ENCODE results near the gene ELP5.

DNA sequence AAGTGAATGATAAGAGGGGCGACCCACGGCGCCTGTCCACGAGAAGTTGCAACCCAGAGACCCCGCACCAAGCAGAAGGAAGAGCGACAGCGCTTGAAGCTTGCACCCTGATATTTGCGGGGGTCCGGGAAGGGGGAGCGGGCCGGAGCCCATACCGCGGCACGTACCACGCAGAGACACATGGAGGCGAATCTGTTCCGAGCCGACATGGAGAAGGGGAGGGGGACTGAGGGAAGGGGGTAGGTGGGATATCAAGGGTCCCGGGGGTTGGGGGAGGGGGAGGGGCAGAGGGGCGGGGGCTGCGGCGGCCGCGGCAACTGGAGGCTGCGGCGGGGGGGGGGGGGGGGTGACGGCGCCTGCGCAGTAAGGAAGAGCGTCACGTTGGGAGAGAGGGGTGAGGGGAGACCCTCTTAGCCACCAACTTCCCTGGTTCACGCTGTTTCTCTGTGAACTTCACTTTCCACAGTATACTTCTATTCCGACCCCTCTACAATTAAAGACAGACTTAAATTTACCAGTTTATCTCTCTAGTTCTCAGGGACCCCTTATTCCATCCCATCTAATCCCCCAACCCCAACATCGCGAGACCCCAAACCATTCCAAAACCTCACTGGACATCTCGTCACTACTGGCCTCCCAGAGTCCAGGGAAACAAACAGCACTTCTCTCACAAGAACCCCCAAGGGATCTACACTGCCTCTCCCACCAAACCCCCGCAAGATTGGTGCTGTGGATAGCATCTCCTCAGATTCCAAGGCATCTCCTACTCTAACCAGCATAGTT lies 40.3 kb upstream of the ELP5 start:
- TF ChIP-seq, protein P1, sequence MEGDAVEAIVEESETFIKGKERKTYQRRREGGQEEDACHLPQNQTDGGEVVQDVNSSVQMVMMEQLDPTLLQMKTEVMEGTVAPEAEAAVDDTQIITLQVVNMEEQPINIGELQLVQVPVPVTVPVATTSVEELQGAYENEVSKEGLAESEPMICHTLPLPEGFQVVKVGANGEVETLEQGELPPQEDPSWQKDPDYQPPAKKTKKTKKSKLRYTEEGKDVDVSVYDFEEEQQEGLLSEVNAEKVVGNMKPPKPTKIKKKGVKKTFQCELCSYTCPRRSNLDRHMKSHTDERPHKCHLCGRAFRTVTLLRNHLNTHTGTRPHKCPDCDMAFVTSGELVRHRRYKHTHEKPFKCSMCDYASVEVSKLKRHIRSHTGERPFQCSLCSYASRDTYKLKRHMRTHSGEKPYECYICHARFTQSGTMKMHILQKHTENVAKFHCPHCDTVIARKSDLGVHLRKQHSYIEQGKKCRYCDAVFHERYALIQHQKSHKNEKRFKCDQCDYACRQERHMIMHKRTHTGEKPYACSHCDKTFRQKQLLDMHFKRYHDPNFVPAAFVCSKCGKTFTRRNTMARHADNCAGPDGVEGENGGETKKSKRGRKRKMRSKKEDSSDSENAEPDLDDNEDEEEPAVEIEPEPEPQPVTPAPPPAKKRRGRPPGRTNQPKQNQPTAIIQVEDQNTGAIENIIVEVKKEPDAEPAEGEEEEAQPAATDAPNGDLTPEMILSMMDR (IDR thresholded peaks at IDR 0.05): no peak
- TF ChIP-seq POLR2AphosphoS5 (IDR thresholded peaks at IDR 0.05): no peak
- TF ChIP-seq POLR2A (IDR thresholded peaks at IDR 0.05; ENCODE audit: low read depth): no peak

Data from esophagus muscularis mucosa (tissue), 3 donors.